Lower leg skin (tissue), 4 donors: Measurements from ENCODE around the gene SP7. TPM values are rescaled to one million over a fixed set of nuclear protein-coding genes. Genes with fewer than 3 reads are reported as not detected.

Experiments
- DNase-seq, 2 donors: peaks; one replicate each; pipeline ENCODE4 v3.0.0-alpha.2; 2019; ENCODE audit warnings: low spot score in 2 of 2
- H3K4me3 ChIP-seq: fragments of 200-600 bp; sonication (generic); 2 replicates; pipeline ENCODE4 v1.5.1; 2017; ENCODE audit warnings: mild to moderate bottlenecking, low read depth; ENCODE audit not compliant: poor library complexity, severe bottlenecking
- CTCF ChIP-seq, 3 donors: fragments of 450-650 bp; IDR thresholded peaks; one replicate each; pipeline ENCODE4 v1.5.1; 2016; ENCODE audit warnings: antibody characterized with exemption in 3 of 3, mild to moderate bottlenecking in 3 of 3, moderate library complexity in 2 of 3
- POLR2A ChIP-seq, 2 donors: fragments of 450-650 bp; IDR thresholded peaks; one replicate each; pipeline ENCODE4 v1.6.1; 2016 to 2017; ENCODE audit warnings: antibody characterized with exemption in 2 of 2, mild to moderate bottlenecking in 1 of 2, moderate library complexity in 1 of 2
- WGBS, 2 donors: methylation state at CpG; one replicate each; pipeline ENCODE4 v1.1.5; 2018; 5-methylcytosine and 5-hydroxymethylcytosine counted together
- intact Hi-C: fragments of 100-400 bp; cut with DNase I; formaldehyde crosslinking; loops from one replicate; pipeline ENCODE4 v1.15.0; 2023; ENCODE audit warnings: low total_unique reads
- total RNA-seq, 4 donors: library from RNA; depleted of rRNA; stranded (reverse); fragments of >200 nt; gene quantifications; one replicate each; pipeline ENCODE4 v1.1.0, GENCODE V29; 2016

Gene SP7
- total RNA-seq: not detected

- TF ChIP-seq POLR2A (IDR thresholded peaks at IDR 0.05) (no peak), CTCF (IDR thresholded peaks at IDR 0.05) (no peak)
- 51 to 55% methylated on average over 14 of the region's 15 CpGs for WGBS, 2 donors
- intact Hi-C loops: no loop called here
- no peak within 1 kb of the TSS for H3K4me3 ChIP-seq
- no peak for DNase-seq
These were observed at the start of gene SP7 for GRCh38 chr12:53336181-53336681. Gene SP7 (minus strand): TSS chr12:53336354. CDS start chr12:53335646, 708 bp downstream.

GRCh38 chr12:53383258-53383657 lies 47.1 kb upstream of the SP7 start:
- no peak for DNase-seq
- intact Hi-C loops: no loop called here
- 56 to 69% methylated on average over 2 of the region's 2 CpGs for WGBS, 2 donors
- TF ChIP-seq CTCF (IDR thresholded peaks at IDR 0.05) (no peak), POLR2A (IDR thresholded peaks at IDR 0.05) (no peak)
- no peak overlapping the region for H3K4me3 ChIP-seq

- 23 to 24% methylated on average over 9 of the region's 9 CpGs for whole genome bisulfite sequencing, 2 donors
- no peak for TF ChIP-seq POLR2A (IDR thresholded peaks at IDR 0.05)
- TF ChIP-seq CTCF (IDR thresholded peaks at IDR 0.05): no peak
- H3K4me3 ChIP-seq: no peak overlapping the region
- peak in 1 of 2 donors; percentile 54 for DNase-seq
- intact Hi-C loops: no loop called here
These were observed 45.8 kb upstream of the SP7 start for GRCh38 chr12:53381731-53382630.

DNA sequence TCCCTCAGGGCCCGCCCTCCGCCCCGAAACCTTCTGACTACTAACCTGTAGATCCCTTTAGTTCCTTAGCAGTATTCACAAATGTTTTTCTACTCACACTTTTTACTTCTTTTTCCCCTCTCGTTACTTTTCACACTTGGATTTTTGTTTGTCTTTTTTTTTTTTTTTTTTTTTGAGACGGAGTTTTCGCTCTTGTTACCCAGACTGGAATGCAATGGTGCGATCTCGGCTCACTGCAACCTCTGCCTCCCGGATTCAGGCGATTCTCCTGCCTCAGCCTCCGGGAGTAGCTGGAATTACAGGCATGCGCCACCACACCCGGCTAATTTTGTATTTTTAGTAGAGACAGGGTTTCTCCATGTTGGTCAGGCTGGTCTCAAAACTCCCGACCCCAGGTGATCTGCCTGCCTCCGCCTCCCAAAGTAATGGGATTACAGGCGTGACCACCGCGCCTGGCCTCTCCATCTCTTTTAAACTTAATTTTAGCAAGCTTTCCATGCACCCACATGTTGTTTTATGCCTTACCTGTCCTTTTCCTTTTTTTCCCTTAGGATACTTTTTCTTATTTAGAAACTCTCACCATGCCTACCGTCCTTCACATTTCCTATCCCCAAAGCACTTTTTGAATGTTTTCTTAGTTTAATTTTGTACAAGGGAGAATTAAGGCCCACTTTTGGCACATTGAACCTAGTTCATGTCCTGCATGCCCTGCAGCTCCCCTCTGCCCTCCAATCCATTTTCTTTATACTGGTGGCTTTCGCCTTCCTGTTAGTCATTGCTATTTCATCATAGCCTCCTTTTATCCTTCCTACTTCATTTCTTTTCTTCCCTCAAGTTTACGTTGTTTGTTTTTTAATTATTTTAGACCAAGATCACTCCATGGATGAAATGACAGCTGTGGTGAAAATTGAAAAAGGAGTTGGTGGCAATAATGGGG lies 44.9 kb upstream of the SP7 start:
- intact Hi-C loops: no loop called here
- no peak for DNase-seq
- TF ChIP-seq CTCF (IDR thresholded peaks at IDR 0.05): no peak
- TF ChIP-seq POLR2A (IDR thresholded peaks at IDR 0.05): no peak
- WGBS, 2 donors: 5 to 8% methylated on average over 21 of the region's 21 CpGs
- H3K4me3 ChIP-seq: peak overlapping the region; percentile 18

DNA sequence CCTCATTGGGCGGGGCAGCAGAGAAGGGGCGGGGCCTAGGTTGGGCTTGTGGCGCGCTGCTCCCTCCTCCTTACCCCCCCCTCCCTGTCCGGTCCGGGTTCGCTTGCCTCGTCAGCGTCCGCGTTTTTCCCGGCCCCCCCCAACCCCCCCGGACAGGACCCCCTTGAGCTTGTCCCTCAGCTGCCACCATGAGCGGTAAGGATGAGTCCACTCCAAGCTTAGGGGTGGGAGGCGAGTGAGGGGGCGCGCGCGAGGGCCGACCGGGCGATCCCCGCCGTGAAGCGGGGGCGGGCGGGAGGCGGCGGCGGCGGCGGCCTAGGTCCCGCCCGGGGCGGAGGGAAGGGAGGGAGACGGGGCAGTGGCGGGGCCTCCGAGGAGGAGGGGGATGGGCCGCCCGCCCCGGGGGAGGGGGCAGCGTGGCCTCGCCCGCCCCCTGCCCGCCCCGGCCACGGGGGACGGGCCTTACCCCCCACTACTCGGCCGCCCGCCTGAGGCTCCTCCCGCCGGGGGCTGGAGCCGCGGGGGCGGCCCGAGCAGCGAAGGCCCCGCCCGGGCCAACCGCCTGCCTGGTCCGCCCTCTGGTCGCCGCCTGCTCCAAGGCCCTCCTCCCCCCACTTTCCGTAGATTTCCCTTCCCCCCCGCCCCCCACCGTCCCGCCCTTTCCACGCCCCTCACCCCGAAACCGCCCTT lies 44.1 kb upstream of the SP7 start, which contains the start of gene SP1:
Gene SP1 (plus strand): TSS at position 73 of the 690 bp plus-strand sequence. CDS start 116 bp downstream, at position 189.
- peak within 1 kb of the TSS; percentile 64 for H3K4me3 ChIP-seq
- 2 to 3% methylated on average over 17 to 37 of the region's 71 CpGs for WGBS, 2 donors
- DNase-seq: peak; percentile 89 to 100
- peak in 1 of 2 donors; percentile 19 for TF ChIP-seq POLR2A (IDR thresholded peaks at IDR 0.05)
- TF ChIP-seq CTCF (IDR thresholded peaks at IDR 0.05): no peak
- intact Hi-C loops: no loop called here
